GM12878 (cell line): ENCODE results near the gene MINPP1. TPM values are rescaled to one million over a fixed set of nuclear protein-coding genes. Genes with fewer than 3 reads are reported as not detected.

Experiments
- ATAC-seq: fragments of 200-7000 bp; cut with Tn5 transposase; 3 replicates; pipeline ENCODE4 v1.9.1; 2020; ENCODE audit warnings: mild to moderate bottlenecking, moderate library complexity
- Bru-seq: library from RNA; stranded (reverse); fragments of 400-500 nt; gene quantifications from one replicate; lab custom pipeline; 2021; lab: Mats Ljungman, UMichigan
- BruChase-seq, 2 experiments: library from RNA; stranded (reverse); fragments of 400-500 nt; gene quantifications; one replicate each; lab custom pipeline; 2021; lab: Mats Ljungman, UMichigan
- BruUV-seq: library from RNA; stranded (reverse); fragments of 400-500 nt; replicated peaks from 2 replicates; lab custom pipeline; 2021; lab: Mats Ljungman, UMichigan
- CTCF ChIA-PET: fragments of 300-600 bp; sonication (Branson Sonifier 250); formaldehyde crosslinking; extraction: SDS; loops from one replicate; lab custom pipeline; 2021; ENCODE audit warnings: inconsistent platforms; lab: Yijun Ruan, JAX
- POLR2A ChIA-PET: fragments of 350-600 bp; formaldehyde crosslinking; extraction: SDS; loops from one replicate; lab custom pipeline; 2021; ENCODE audit warnings: inconsistent platforms; lab: Charles Lee
- RAD21 ChIA-PET: fragments of 300-600 bp; sonication (Branson Sonifier 250); formaldehyde crosslinking; loops from one replicate; lab custom pipeline; 2023; ENCODE audit warnings: antibody characterized with exemption; ENCODE audit not compliant: unreplicated experiment; lab: Charles Lee
- SMC1A ChIA-PET: fragments of 300-600 bp; sonication (Branson Sonifier 250); formaldehyde crosslinking; loops from one replicate; lab custom pipeline; 2023; ENCODE audit not compliant: unreplicated experiment, uncharacterized antibody; lab: Charles Lee
- DNase-seq: peaks from one replicate; pipeline ENCODE4 v3.0.0-alpha.2; 2011; ENCODE audit warnings: low read depth, low spot score
- FAIRE-seq: peaks from 3 replicates; lab custom pipeline; 2011; peaks lifted over from hg19 to GRCh38; lab: Jason Lieb, UNC
- H2AFZ ChIP-seq: 2 replicates; pipeline ENCODE4 v1.6.0; 2011; ENCODE audit warnings: low read depth, low read length, control low read depth; ENCODE audit not compliant: control insufficient read depth
- H3K27ac ChIP-seq: 2 replicates; pipeline ENCODE4 v1.5.1; 2011; ENCODE audit warnings: control low read depth; ENCODE audit not compliant: control insufficient read depth, insufficient read depth
- H3K27me3 ChIP-seq, 2 experiments: replicated peaks in 1 of 2; 2 replicates each; pipeline versions ENCODE4 v1.6.0 to v1.6.1; 2011; ENCODE audit warnings: low read length in 1 of 2; ENCODE audit not compliant: control insufficient read depth in 2 of 2, insufficient read depth in 2 of 2
- H3K36me3 ChIP-seq, 2 experiments: 2 replicates each; pipeline ENCODE4 v1.5.1; 2011; ENCODE audit warnings: low read length in 1 of 2; ENCODE audit not compliant: control insufficient read depth in 2 of 2, insufficient read depth in 2 of 2
- H3K4me1 ChIP-seq: 2 replicates; pipeline ENCODE4 v1.6.1; 2011; ENCODE audit warnings: mild to moderate bottlenecking, low read length, moderate library complexity, mixed read lengths; ENCODE audit not compliant: control insufficient read depth, insufficient read depth
- H3K4me2 ChIP-seq: 2 replicates; pipeline ENCODE4 v1.6.0; 2011; ENCODE audit warnings: control low read depth; ENCODE audit not compliant: control insufficient read depth, insufficient read depth
- H3K4me3 ChIP-seq: fragments of 200-600 bp; sonication (generic); 2 replicates; pipeline ENCODE4 v1.5.1; 2016
- H3K79me2 ChIP-seq: 2 replicates; pipeline ENCODE4 v1.6.0; 2011; ENCODE audit warnings: low read length; ENCODE audit not compliant: control insufficient read depth, insufficient read depth
- H3K9ac ChIP-seq: 2 replicates; pipeline ENCODE4 v1.8.0; 2011; ENCODE audit warnings: low read length, control low read depth, mixed read lengths; ENCODE audit not compliant: control insufficient read depth, insufficient read depth
- H3K9me3 ChIP-seq: replicated peaks from 3 replicates; pipeline ENCODE4 v1.5.1; 2011; ENCODE audit warnings: mild to moderate bottlenecking, low read length; ENCODE audit not compliant: control insufficient read depth, insufficient read depth
- H4K20me1 ChIP-seq: 2 replicates; pipeline ENCODE4 v1.6.0; 2011; ENCODE audit not compliant: control insufficient read depth, insufficient read depth
- ATF3 ChIP-seq: IDR thresholded peaks from 2 replicates; pipeline ENCODE4 v1.6.1; 2011; ENCODE audit warnings: low read depth, mild to moderate bottlenecking, low read length, moderate library complexity, borderline replicate concordance; ENCODE audit errors: extremely low read depth
- BHLHE40 ChIP-seq, 2 experiments: fragments of 450-650 bp in 1 of 2; IDR thresholded peaks; 2 replicates each; pipeline ENCODE4 v1.6.1; 2011 to 2017; ENCODE audit warnings: low read depth in 2 of 2, borderline replicate concordance in 1 of 2, improper control_type of control experiment in 1 of 2, low read length in 1 of 2, mild to moderate bottlenecking in 1 of 2
- CREM ChIP-seq: IDR thresholded peaks from 2 replicates; pipeline ENCODE4 v1.6.1; 2014; ENCODE audit warnings: antibody characterized with exemption, low read depth
- EED ChIP-seq: sonication (generic); IDR thresholded peaks from 2 replicates; pipeline ENCODE4 v1.6.1; 2016; ENCODE audit warnings: antibody characterized with exemption, low read depth
- FOS ChIP-seq: IDR thresholded peaks from 3 replicates; pipeline ENCODE4 v1.6.1; 2011; ENCODE audit warnings: borderline replicate concordance; ENCODE audit not compliant: insufficient read length; ENCODE audit errors: extremely low read depth
- HCFC1 ChIP-seq: fragments of 150-350 bp; IDR thresholded peaks from 2 replicates; pipeline ENCODE4 v1.6.1; 2014; ENCODE audit warnings: low read length
- HDAC6 ChIP-seq: fragments of 200-600 bp; sonication (generic); IDR thresholded peaks from one replicate; pipeline ENCODE4 v1.8.0; 2017; ENCODE audit warnings: antibody characterized with exemption; ENCODE audit not compliant: unreplicated experiment
- IKZF1 ChIP-seq: fragments of 450-650 bp; conservative IDR thresholded peaks from 2 replicates; pipeline ENCODE4 v1.6.1; 2017; ENCODE audit warnings: antibody characterized with exemption, mild to moderate bottlenecking
- KDM1A ChIP-seq: fragments of 200-600 bp; sonication (generic); IDR thresholded peaks from 2 replicates; pipeline ENCODE4 v1.6.1; 2016; ENCODE audit warnings: borderline replicate concordance
- LARP7 ChIP-seq: fragments of 450-650 bp; IDR thresholded peaks from 2 replicates; pipeline ENCODE4 v1.6.1; 2017; ENCODE audit warnings: mild to moderate bottlenecking
- MTA2 ChIP-seq: fragments of 450-650 bp; IDR thresholded peaks from 2 replicates; pipeline ENCODE4 v1.6.1; 2016; ENCODE audit warnings: low read depth, mild to moderate bottlenecking, moderate library complexity
- NR2C1 ChIP-seq: fragments of 450-650 bp; IDR thresholded peaks from 2 replicates; pipeline ENCODE4 v1.6.1; 2017; ENCODE audit warnings: antibody characterized with exemption, mild to moderate bottlenecking, moderate library complexity
- NR2F1 ChIP-seq: fragments of 450-650 bp; conservative IDR thresholded peaks from 2 replicates; pipeline ENCODE4 v1.6.1; 2017; ENCODE audit warnings: mild to moderate bottlenecking
- NRF1 ChIP-seq: conservative IDR thresholded peaks from 2 replicates; pipeline ENCODE4 v1.6.1; 2011; ENCODE audit warnings: mild to moderate bottlenecking, low read depth, low read length, improper control_type of control experiment
- POLR2AphosphoS5 ChIP-seq: IDR thresholded peaks from 2 replicates; pipeline ENCODE4 v1.6.1; 2011; ENCODE audit warnings: mild to moderate bottlenecking, low read length, inconsistent platforms
- SUZ12 ChIP-seq: fragments of 200-600 bp; sonication (generic); IDR thresholded peaks from one replicate; pipeline ENCODE4 v1.6.1; 2018; ENCODE audit warnings: antibody characterized with exemption, mild to moderate bottlenecking; ENCODE audit not compliant: unreplicated experiment
- ZNF274 ChIP-seq: IDR thresholded peaks from one replicate; pipeline ENCODE4 v1.8.0; 2011; ENCODE audit not compliant: insufficient read length, insufficient read depth
- ZNF384 ChIP-seq: IDR thresholded peaks from 2 replicates; pipeline ENCODE4 v1.6.1; 2012; ENCODE audit warnings: low read depth, mild to moderate bottlenecking, low read length, improper control_type of control experiment, borderline replicate concordance
- WGBS: methylation state at CpG from one replicate; pipeline ENCODE4 v1.1.6; 2016; ENCODE audit warnings: low lambda C conversion rate; ENCODE audit not compliant: insufficient replicate concordance, insufficient coverage; ENCODE audit errors: missing lambda C conversion rate; 5-methylcytosine and 5-hydroxymethylcytosine counted together
- in situ Hi-C: fragments of 300-500 bp; cut with MboI; formaldehyde crosslinking; loops from 9 replicates; pipeline ENCODE4 v1.14.3; 2018; ENCODE audit warnings: mixed read lengths
- intact Hi-C: fragments of 100-400 bp; cut with micrococcal nuclease; formaldehyde crosslinking; loops from one replicate; pipeline ENCODE4 v1.14.2; 2022; ENCODE audit not compliant: unreplicated experiment
- long read RNA-seq, 2 experiments: library from polyadenylated mRNA; unstranded; transcript quantifications; one replicate each; pipeline ENCODE4 v2.0.0, GENCODE V29; 2019 to 2020
- polyA minus RNA-seq, 3 experiments: library from RNA; depleted of rRNA, polyadenylated mRNA; stranded (reverse); fragments of >200 nt; gene quantifications; 2 replicates each; pipeline ENCODE4 v1.2.3, GENCODE V29; 2011
- polyA plus RNA-seq, 11 experiments: library from polyadenylated mRNA; depleted of rRNA in 4 of 11; unstranded in 6 of 11; stranded (reverse) in 5 of 11; fragments of >200 nt; fragmentation: Nextera tagmentation in 4 of 11; fragmentation: Illumina TruSeq in 1 of 11; extraction: Ambion mirVana in 4 of 11; extraction: Trizol in 1 of 11; gene quantifications; 1 replicate in 1 of 11; 2 replicates in 10 of 11; pipeline versions ENCODE4 v1.2.1 to v1.2.3, GENCODE V29; 2011 to 2016; ENCODE audit warnings: inconsistent platforms in 2 of 11, missing spikeins in 2 of 11, low read depth in 1 of 11
- total RNA-seq, 4 experiments: library from RNA; depleted of rRNA in 3 of 4; stranded (reverse); fragments of >200 nt in 3 of 4; fragmentation: Illumina TruSeq in 1 of 4; extraction: Trizol in 1 of 4; gene quantifications; 2 replicates each; pipeline versions ENCODE4 v1.2.1 to v1.2.3, GENCODE V29; 2013 to 2021

Gene MINPP1, protein sequence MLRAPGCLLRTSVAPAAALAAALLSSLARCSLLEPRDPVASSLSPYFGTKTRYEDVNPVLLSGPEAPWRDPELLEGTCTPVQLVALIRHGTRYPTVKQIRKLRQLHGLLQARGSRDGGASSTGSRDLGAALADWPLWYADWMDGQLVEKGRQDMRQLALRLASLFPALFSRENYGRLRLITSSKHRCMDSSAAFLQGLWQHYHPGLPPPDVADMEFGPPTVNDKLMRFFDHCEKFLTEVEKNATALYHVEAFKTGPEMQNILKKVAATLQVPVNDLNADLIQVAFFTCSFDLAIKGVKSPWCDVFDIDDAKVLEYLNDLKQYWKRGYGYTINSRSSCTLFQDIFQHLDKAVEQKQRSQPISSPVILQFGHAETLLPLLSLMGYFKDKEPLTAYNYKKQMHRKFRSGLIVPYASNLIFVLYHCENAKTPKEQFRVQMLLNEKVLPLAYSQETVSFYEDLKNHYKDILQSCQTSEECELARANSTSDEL
- total RNA-seq (2013; cell fraction: nucleolus; rRNA removed) = 22.4 and 23.5 TPM in 2 replicates
- total RNA-seq (2014; rRNA removed) (11.2 and 12.6 TPM in 2 replicates), total RNA-seq (2014; rRNA removed; fragmentation: Illumina TruSeq; extraction: Trizol) (7.8 and 8.7 TPM in 2 replicates), total RNA-seq (2021) (12.7 and 14.5 TPM in 2 replicates), polyA plus RNA-seq (2011; rRNA removed) (9.4 and 10.1 TPM in 2 replicates), polyA plus RNA-seq (2014; fragmentation: Illumina TruSeq; extraction: Trizol) (11.4 and 12.7 TPM in 2 replicates), polyA plus RNA-seq (2014; fragmentation: Nextera tagmentation; extraction: Ambion mirVana) (1 to 10 TPM; 3.9 to 5.4 TPM), polyA plus RNA-seq (2014; rRNA removed) (7.5 and 8.2 TPM in 2 replicates), polyA plus RNA-seq (2016; fragmentation: Nextera tagmentation; extraction: Ambion mirVana) (10 to 100 TPM; 25.2 to 29.2 TPM), polyA minus RNA-seq (2011; rRNA and poly(A)+ RNA removed) (3.9 and 5.4 TPM in 2 replicates), Bru-seq, nascent RNA (percentile 62 among the genes with signal in this experiment), BruChase-seq, experiment 1, labeled RNA remaining after a 6-hour chase (percentile 54 among the genes with signal in this experiment), BruChase-seq, experiment 2, labeled RNA remaining after a 2-hour chase (percentile 57 among the genes with signal in this experiment)
- 2.2 TPM for polyA plus RNA-seq (2011; ENCODE audit: low read depth)
- 3.5 and 5.4 TPM in 2 replicates for polyA plus RNA-seq (2011; cell fraction: cytosol; rRNA removed)
- polyA plus RNA-seq (2011; cell fraction: nucleus; rRNA removed) = 4.8 and 6.8 TPM in 2 replicates
- 5.6 and 7.6 TPM in 2 replicates for polyA plus RNA-seq (2012)
- 2.9 and 4.0 TPM in 2 replicates for polyA minus RNA-seq (2011; cell fraction: cytosol; rRNA and poly(A)+ RNA removed)
- 7.5 and 13.5 TPM in 2 replicates for polyA minus RNA-seq (2011; cell fraction: nucleus; rRNA and poly(A)+ RNA removed)
- long read RNA-seq, experiment 1, transcript MINPP1-202 (5 exons, 2,415 nt) = major isoform, 19 of 21 reads
- long read RNA-seq, experiment 1, partial matches to known transcripts = 0 of 21 reads
- long read RNA-seq, experiment 1, other reads (novel, unspliced or antisense) = 2 of 21 reads
- long read RNA-seq, experiment 2, transcript MINPP1-202 (5 exons, 2,415 nt) = major isoform, 101 of 107 reads
- long read RNA-seq, experiment 2, partial matches to known transcripts = 4 of 107 reads
- long read RNA-seq, experiment 2, other reads (novel, unspliced or antisense) = 2 of 107 reads

DNA sequence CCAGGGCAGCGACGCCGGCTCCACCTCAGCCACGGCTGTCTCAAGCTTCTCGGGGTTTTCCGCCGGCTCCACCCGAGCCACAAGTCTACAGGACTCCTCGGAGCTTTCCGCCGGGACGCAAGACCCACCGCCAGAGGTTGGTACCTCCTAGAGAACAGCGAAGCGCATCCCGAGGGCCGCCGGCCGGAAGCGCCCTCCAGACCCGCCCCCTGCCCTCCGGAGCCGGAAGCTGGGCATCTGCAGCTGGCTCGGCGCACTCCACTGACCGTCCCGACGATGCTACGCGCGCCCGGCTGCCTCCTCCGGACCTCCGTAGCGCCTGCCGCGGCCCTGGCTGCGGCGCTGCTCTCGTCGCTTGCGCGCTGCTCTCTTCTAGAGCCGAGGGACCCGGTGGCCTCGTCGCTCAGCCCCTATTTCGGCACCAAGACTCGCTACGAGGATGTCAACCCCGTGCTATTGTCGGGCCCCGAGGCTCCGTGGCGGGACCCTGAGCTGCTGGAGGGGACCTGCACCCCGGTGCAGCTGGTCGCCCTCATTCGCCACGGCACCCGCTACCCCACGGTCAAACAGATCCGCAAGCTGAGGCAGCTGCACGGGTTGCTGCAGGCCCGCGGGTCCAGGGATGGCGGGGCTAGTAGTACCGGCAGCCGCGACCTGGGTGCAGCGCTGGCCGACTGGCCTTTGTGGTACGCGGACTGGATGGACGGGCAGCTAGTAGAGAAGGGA, at the start of gene MINPP1:
MINPP1 (plus strand) TSS at position 254 of the 726 bp plus-strand sequence; CDS start at position 277, 23 bp downstream.
- TSS peak; percentile 59 for BruUV-seq
- Histone ChIP-seq H3K36me3 (no peaks in the 10 kb centered on the region), H3K79me2 (peaks cover 10% of the 10 kb centered on the region), H3K4me1 (no peaks in the 10 kb centered on the region), H3K9ac (peak within 1 kb of the TSS; percentile 70), H2AFZ (peak within 1 kb of the TSS; percentile 97), H3K27me3 (no peaks in the 10 kb centered on the region), H3K4me3 (peak within 1 kb of the TSS; percentile 88), H3K4me2 (peak within 1 kb of the TSS; percentile 95), H3K9me3 (no peaks in the 10 kb centered on the region), H3K27ac (peak within 1 kb of the TSS; percentile 35), H4K20me1 (no peaks in the 10 kb centered on the region)
- CTCF ChIA-PET = interaction anchor here (0.7 to 1.7 kb wide), 4 partner anchors 8 to 229 kb away, joined by 3 to 7 read pairs (median 4); no protein-coding TSS in a partner anchor
- peak; percentile 94 for ATAC-seq
- FAIRE-seq = peak; percentile 78
- POLR2A ChIA-PET = interaction anchor here (1.2 kb wide), 1 partner anchor 270 kb away, joined by 4 read pairs; no protein-coding TSS in a partner anchor
- RAD21 ChIA-PET = interaction anchor here (0.5 to 1.5 kb wide), 4 partner anchors 13 to 538 kb away, joined by 3 to 4 read pairs (median 3); no protein-coding TSS in a partner anchor
- intact Hi-C loops = no loop called here
- in situ Hi-C loops = no loop called here
- SMC1A ChIA-PET = interaction anchor here (0.9 to 1.6 kb wide), 4 partner anchors 12 to 39 kb away, joined by 3 to 4 read pairs (median 4); no protein-coding TSS in a partner anchor
- WGBS = under 1% methylated on average over 74 of the region's 74 CpGs
- no peak for DNase-seq
- TF ChIP-seq ZNF384 (no peak), CREM (peak; percentile 79), POLR2AphosphoS5 (peak; percentile 68), NR2F1 (0 out of 2 replicates have a peak, but pooled peaks have one; percentile 14), KDM1A (no peak), ZNF274 (no peak), SUZ12 (no peak), BHLHE40 (IDR thresholded peaks at IDR 0.05; ENCODE audit: borderline replicate concordance in 1 of 2, low read depth in 2 of 2, low read length in 1 of 2) (peak in 1 of 2 experiments; percentile 36; a peak in 1 of 4 replicates), HCFC1 (peak; percentile 31; the same call in 1 of the 2 replicates), NRF1 (no peak), HDAC6 (no peak), EED (peak; percentile 39; the same call in 1 of the 2 replicates), ATF3 (no peak), FOS (no peak), IKZF1 (peak; percentile 79), MTA2 (peak; percentile 32; the same call in 1 of the 2 replicates), LARP7 (peak; percentile 59), NR2C1 (peak; percentile 95)
